Measurements from ENCODE around the gene ZNF236.
"Not testable (repeated sequence)": the region's sequence is repeated elsewhere in the genome, so short reads cannot be mapped to it uniquely, and the experiment has no call there.

- not testable (repeated sequence) for TF ChIP-seq CTCF (IDR thresholded peaks at IDR 0.05; ENCODE audit: poor library complexity, severe bottlenecking); EZH2 (IDR thresholded peaks at IDR 0.05; ENCODE audit: borderline replicate concordance, insufficient read depth, low read length, poor library complexity, severe bottlenecking); POLR2AphosphoS5 (IDR thresholded peaks at IDR 0.05); REST (IDR thresholded peaks at IDR 0.05; ENCODE audit: borderline replicate concordance)
Measured at GRCh38 chr18:76944346-76944745, 122.0 kb downstream of the ZNF236 start.

Measured in neural cell (in vitro differentiated cells).